Measurements from ENCODE around the gene RNFT2. TPM values are rescaled to one million over a fixed set of nuclear protein-coding genes. Genes with fewer than 3 reads are reported as not detected.

Gene RNFT2
- total RNA-seq, 1 experiment from 2014 or later: 34.9 TPM

DNA sequence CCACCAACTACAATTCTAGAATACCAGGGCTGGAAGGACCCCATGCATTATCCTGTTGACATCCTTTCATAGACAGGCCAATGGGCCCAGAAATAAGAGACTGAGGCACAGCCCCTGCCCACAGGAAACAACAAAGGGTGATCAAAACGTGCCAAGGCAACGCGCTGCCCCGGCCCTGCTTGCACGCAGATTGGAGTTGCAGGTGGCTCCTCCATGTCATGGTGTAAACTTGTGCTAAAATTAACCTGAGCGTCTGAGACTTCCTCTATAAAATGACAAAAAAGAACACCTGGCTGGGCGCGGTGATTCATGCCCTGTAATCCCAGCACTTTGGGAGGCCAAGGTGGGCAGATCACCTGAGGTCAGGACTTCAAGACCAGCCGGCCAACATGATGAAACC, 30.4 kb upstream of the RNFT2 start:
- Histone ChIP-seq H3K9me2 (ENCODE audit: insufficient read depth) (no peaks in the 10 kb centered on the region), H3K9me3 (ENCODE audit: control insufficient read depth in 1 of 2, insufficient read depth in 1 of 2, low read depth in 1 of 2, low read length in 2 of 2) (no peaks in the 10 kb centered on the region), H3K4me3 (replicated peaks in 1 of 2; ENCODE audit: low read depth in 1 of 2, low read length in 2 of 2) (no peak overlapping the region), H3K79me2 (ENCODE audit: insufficient read depth, low read length) (no peaks in the 10 kb centered on the region), H3K9ac (ENCODE audit: low read length) (no peak overlapping the region), H3K36me3 (ENCODE audit: control insufficient read depth in 1 of 2, insufficient read depth in 2 of 2, low read length in 2 of 2) (no peaks in the 10 kb centered on the region), H2AFZ (ENCODE audit: low read depth, low read length, poor library complexity, severe bottlenecking) (no peak overlapping the region), H3K4me2 (ENCODE audit: low read length) (no peak overlapping the region), H3K27me3 (ENCODE audit: insufficient read depth, low read length) (no peaks in the 10 kb centered on the region), H3K4me1 (ENCODE audit: control insufficient read depth in 1 of 2, insufficient read depth in 2 of 2, low read length in 2 of 2) (peaks cover 0 to 16% of the 10 kb centered on the region in 2 experiments; a peak in 3 of 4 replicates), H4K20me1 (ENCODE audit: insufficient read depth) (no peaks in the 10 kb centered on the region), H3K27ac (ENCODE audit: low read depth, low read length) (no peak overlapping the region)
- TF ChIP-seq, protein P1, sequence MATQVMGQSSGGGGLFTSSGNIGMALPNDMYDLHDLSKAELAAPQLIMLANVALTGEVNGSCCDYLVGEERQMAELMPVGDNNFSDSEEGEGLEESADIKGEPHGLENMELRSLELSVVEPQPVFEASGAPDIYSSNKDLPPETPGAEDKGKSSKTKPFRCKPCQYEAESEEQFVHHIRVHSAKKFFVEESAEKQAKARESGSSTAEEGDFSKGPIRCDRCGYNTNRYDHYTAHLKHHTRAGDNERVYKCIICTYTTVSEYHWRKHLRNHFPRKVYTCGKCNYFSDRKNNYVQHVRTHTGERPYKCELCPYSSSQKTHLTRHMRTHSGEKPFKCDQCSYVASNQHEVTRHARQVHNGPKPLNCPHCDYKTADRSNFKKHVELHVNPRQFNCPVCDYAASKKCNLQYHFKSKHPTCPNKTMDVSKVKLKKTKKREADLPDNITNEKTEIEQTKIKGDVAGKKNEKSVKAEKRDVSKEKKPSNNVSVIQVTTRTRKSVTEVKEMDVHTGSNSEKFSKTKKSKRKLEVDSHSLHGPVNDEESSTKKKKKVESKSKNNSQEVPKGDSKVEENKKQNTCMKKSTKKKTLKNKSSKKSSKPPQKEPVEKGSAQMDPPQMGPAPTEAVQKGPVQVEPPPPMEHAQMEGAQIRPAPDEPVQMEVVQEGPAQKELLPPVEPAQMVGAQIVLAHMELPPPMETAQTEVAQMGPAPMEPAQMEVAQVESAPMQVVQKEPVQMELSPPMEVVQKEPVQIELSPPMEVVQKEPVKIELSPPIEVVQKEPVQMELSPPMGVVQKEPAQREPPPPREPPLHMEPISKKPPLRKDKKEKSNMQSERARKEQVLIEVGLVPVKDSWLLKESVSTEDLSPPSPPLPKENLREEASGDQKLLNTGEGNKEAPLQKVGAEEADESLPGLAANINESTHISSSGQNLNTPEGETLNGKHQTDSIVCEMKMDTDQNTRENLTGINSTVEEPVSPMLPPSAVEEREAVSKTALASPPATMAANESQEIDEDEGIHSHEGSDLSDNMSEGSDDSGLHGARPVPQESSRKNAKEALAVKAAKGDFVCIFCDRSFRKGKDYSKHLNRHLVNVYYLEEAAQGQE (IDR thresholded peaks at IDR 0.05; ENCODE audit: low read depth): no peak
- TF ChIP-seq EGR1 (IDR thresholded peaks at IDR 0.05; ENCODE audit: low read depth): no peak
- no peak for TF ChIP-seq TCF7L2 (IDR thresholded peaks at IDR 0.05; ENCODE audit: borderline replicate concordance, extremely low read depth, insufficient read depth, insufficient read length)
- TF ChIP-seq EZH2 (IDR thresholded peaks at IDR 0.05): no peak
- no peak for TF ChIP-seq SP1 (IDR thresholded peaks at IDR 0.05; ENCODE audit: low read depth)
- no peak for TF ChIP-seq POLR2A (IDR thresholded peaks at IDR 0.05; ENCODE audit: borderline replicate concordance, extremely low read depth, insufficient read depth, insufficient read length)
- TF ChIP-seq CBX3 (IDR thresholded peaks at IDR 0.05; ENCODE audit: low read depth): no peak
- no peak for TF ChIP-seq ELF1 (IDR thresholded peaks at IDR 0.05; ENCODE audit: borderline replicate concordance, low read depth)
- TF ChIP-seq, protein P2, sequence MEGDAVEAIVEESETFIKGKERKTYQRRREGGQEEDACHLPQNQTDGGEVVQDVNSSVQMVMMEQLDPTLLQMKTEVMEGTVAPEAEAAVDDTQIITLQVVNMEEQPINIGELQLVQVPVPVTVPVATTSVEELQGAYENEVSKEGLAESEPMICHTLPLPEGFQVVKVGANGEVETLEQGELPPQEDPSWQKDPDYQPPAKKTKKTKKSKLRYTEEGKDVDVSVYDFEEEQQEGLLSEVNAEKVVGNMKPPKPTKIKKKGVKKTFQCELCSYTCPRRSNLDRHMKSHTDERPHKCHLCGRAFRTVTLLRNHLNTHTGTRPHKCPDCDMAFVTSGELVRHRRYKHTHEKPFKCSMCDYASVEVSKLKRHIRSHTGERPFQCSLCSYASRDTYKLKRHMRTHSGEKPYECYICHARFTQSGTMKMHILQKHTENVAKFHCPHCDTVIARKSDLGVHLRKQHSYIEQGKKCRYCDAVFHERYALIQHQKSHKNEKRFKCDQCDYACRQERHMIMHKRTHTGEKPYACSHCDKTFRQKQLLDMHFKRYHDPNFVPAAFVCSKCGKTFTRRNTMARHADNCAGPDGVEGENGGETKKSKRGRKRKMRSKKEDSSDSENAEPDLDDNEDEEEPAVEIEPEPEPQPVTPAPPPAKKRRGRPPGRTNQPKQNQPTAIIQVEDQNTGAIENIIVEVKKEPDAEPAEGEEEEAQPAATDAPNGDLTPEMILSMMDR (IDR thresholded peaks at IDR 0.05 in 2 of 3, conservative IDR thresholded peaks at IDR 0.05 in 1 of 3; ENCODE audit: borderline replicate concordance in 1 of 3, insufficient read depth in 1 of 3, low read depth in 2 of 3, low read length in 2 of 3): no peak
- TF ChIP-seq, protein P3, sequence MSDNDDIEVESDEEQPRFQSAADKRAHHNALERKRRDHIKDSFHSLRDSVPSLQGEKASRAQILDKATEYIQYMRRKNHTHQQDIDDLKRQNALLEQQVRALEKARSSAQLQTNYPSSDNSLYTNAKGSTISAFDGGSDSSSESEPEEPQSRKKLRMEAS (IDR thresholded peaks at IDR 0.05): no peak
- TF ChIP-seq, protein P4, sequence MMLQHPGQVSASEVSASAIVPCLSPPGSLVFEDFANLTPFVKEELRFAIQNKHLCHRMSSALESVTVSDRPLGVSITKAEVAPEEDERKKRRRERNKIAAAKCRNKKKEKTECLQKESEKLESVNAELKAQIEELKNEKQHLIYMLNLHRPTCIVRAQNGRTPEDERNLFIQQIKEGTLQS (IDR thresholded peaks at IDR 0.05): no peak
- TF ChIP-seq, protein P5, sequence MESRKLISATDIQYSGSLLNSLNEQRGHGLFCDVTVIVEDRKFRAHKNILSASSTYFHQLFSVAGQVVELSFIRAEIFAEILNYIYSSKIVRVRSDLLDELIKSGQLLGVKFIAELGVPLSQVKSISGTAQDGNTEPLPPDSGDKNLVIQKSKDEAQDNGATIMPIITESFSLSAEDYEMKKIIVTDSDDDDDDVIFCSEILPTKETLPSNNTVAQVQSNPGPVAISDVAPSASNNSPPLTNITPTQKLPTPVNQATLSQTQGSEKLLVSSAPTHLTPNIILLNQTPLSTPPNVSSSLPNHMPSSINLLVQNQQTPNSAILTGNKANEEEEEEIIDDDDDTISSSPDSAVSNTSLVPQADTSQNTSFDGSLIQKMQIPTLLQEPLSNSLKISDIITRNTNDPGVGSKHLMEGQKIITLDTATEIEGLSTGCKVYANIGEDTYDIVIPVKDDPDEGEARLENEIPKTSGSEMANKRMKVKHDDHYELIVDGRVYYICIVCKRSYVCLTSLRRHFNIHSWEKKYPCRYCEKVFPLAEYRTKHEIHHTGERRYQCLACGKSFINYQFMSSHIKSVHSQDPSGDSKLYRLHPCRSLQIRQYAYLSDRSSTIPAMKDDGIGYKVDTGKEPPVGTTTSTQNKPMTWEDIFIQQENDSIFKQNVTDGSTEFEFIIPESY (IDR thresholded peaks at IDR 0.05; ENCODE audit: extremely low read depth, insufficient replicate concordance, low read length): no peak
- no peak for TF ChIP-seq POLR2AphosphoS5 (IDR thresholded peaks at IDR 0.05; ENCODE audit: low read depth, low read length)
- no peak for TF ChIP-seq CEBPB (IDR thresholded peaks at IDR 0.05; ENCODE audit: low read depth)
- ChIA-PET POLR2A (no interaction called here), CTCF (interaction anchor here (2.0 to 3.1 kb wide), 2 partner anchors 10 to 724 kb away, joined by 8 read pairs; no protein-coding TSS in a partner anchor), RAD21 (ENCODE audit: low non-redundant PET in 1 of 2, low total read pairs in 2 of 2, uncharacterized antibody in 2 of 2, unreplicated experiment in 2 of 2) (no interaction called here)
- no peak for ATAC-seq
- intact Hi-C loops (cut with micrococcal nuclease): loop anchor here (5.0 to 10.0 kb wide), 2 partner anchors 447 to 710 kb away; no protein-coding TSS in a partner anchor
- BruUV-seq (replicated peaks): no TSS peak
- no peak for DNase-seq (ENCODE audit: low read depth, low spot score)

Data from HCT116 (cell line).